Stimulated activated CD4-positive, alpha-beta T cell treated with anti-CD3 and anti-CD28 coated beads, TNF-alpha, amount 100 ng/mL, for 48 hours (primary cell): Measurements from ENCODE around the gene TECPR1.
"Not testable (repeated sequence)": the region's sequence is repeated elsewhere in the genome, so short reads cannot be mapped to it uniquely, and the experiment has no call there.

ENCODE experiments used
- DNase-seq, 3 donors: peaks; one replicate each; pipeline ENCODE4 v3.0.0-alpha.2; 2020; ENCODE audit warnings: low read depth in 3 of 3

TECPR1 gene

DNA sequence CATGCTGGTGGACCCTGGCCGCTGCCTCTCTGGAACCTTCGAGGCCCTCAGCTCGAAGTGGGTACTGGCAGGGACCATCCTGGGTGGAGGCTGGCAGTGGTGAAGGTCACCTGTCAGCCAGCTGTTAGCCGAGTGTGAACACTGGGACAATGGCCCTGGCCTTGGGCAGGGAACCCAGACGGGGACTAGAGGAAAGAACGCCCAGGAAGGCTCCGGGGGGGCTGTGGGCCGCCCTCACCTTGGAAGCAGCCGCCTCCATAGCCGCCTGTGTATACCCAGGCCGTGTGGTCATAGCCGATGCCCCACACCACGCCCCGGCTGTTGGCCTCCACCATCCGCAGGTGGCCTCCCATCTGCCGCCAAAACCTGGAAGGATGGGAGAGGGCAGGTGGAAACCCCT, 23.2 kb downstream of the TECPR1 start:
- no peak for DNase-seq

DNA sequence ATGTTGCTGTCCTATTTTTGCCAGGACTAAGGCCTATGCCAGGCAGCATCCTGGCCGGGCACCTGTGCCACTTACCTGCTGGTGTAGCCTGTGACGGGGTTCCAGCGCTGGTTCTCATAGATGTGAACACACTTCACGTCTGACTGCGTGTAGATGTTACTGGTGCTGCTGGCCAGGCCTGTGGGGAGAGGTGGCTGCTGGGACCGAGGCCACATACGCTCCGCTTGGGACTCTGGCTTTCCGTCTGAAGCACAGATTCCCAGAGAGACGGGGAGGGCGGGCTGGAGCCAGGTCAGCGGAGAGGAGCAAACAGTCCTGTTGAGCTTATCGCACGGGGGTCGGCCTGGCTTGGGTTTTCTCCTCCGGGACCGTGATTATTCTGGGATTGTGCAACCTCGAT, 24.1 kb downstream of the TECPR1 start:
- DNase-seq, result no peak

DNA sequence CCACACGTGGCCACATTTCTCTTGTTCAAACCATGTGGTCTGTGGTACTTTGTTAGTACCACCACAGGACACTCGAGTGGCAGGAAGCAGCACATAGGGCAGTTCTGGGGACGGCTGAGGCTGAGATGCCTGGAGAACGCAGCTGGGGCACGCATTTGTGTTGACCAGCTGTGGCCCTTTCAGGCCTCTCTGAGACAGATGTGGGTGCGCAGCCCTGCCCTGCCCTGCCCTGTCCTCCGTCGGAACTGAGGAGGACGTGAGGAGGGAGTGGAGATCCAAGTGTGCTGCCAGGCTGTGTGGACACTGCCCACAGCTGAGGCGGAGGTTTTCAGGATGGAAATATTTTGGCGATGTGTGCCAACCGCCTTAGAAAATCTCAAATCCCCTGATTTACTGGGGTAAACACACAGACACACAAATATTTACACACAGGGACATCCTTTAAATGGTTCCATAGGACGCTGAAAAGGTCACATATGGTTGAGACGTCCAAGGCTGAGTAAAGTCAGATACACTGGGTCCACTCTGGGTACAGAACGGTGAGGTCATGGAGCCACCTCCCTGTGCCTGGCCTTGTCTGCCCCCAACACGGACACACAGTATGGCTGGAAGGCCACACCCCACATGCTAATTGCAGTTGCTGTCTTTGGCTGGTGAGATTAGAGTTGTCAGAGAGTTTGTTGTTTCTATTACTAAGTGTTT, 26.0 kb downstream of the TECPR1 start:
- DNase-seq, result no peak

- no peak for DNase-seq
Measured at GRCh38 chr7:98224701-98225181, 27.3 kb downstream of the TECPR1 start.

GRCh38 chr7:98223898-98224700, 27.9 kb downstream of the TECPR1 start:
- DNase-seq, result no peak

- no peak for DNase-seq
Measured at GRCh38 chr7:98223351-98223897, 28.6 kb downstream of the TECPR1 start.

DNA sequence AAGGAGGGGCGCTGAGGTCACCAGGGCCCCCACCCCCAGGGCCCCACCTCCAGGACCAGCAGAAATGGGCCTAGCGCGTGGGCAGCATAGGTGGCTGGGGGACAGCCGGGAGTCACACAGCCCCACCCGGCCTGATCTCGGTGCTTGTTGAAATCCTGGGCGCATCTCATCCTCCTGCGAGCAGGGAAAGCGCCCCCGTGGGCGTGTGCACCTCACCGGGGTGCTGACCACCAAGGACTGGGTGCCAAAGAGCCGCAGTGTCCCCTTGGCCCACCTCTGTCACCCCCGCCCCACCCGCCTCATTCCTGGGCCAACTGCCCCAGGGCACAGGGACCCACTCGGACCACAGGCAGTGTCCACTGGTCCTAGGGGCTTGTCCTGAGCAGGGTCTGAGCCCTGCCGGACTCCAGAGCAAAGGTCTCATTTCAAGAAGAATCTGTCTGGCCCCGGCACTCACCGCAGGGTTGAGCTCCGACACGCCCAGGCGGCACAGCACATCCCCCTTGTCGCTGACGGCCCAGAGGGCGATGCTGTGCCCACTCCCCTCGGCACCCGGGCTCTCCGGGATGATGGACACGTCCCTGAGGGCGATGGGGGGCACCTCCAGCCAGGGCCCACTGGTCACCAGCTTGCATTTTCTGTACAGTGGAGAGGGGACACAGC, 29.4 kb downstream of the TECPR1 start:
- no peak for DNase-seq

GRCh38 chr7:98221611-98222532, 30.2 kb downstream of the TECPR1 start:
- DNase-seq, result no peak

GRCh38 chr7:98219382-98219781, 32.6 kb downstream of the TECPR1 start:
- not testable (repeated sequence) for DNase-seq

DNA sequence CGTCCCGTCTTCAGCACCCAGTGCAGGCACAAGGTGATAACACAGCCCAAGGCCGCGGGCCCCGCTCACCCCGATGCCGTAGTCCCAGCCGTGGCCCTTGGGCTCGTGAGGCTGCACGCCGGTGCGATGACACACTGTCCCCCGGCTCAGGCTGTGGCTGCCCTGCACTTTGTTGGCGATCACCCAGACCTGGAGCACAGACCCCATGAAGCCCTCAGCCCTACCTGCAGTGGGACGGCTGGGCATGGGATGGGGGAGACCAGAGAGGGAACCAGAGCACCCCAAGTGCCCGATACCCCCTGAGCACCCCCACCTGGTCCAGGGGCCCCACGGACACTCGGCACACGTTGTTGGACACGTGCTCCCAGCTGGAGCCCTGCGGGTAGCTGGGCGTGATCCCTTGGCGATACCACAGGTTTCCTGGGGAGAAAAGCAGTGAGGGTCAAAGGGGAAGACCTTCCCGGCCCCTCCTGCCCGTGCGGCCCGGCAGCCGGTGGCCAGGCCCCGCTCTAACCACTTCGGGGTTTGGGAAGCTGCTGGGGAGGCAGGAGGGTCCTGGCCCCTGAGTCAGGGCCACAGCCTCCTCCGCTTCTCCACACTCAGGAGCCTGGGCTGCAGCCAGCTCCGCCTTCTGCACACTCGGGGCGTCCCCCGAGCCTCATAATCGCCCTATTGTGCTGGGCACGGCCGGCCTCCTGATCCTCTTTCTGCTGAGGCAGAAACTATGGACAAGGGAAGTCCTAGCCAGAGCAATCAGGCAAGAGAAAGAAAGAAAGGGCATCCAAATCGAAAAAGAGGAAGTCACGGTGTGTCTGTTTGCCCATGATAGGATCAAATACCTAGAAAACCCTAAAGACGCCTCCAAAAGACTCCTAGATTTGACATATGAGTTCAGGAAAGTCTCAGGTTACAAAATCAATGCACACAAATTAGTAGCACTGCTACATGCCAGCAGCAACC, 34.1 kb downstream of the TECPR1 start:
- no peak for DNase-seq

GRCh38 chr7:98216941-98217622, 35.0 kb downstream of the TECPR1 start:
- DNase-seq, result no peak

DNA sequence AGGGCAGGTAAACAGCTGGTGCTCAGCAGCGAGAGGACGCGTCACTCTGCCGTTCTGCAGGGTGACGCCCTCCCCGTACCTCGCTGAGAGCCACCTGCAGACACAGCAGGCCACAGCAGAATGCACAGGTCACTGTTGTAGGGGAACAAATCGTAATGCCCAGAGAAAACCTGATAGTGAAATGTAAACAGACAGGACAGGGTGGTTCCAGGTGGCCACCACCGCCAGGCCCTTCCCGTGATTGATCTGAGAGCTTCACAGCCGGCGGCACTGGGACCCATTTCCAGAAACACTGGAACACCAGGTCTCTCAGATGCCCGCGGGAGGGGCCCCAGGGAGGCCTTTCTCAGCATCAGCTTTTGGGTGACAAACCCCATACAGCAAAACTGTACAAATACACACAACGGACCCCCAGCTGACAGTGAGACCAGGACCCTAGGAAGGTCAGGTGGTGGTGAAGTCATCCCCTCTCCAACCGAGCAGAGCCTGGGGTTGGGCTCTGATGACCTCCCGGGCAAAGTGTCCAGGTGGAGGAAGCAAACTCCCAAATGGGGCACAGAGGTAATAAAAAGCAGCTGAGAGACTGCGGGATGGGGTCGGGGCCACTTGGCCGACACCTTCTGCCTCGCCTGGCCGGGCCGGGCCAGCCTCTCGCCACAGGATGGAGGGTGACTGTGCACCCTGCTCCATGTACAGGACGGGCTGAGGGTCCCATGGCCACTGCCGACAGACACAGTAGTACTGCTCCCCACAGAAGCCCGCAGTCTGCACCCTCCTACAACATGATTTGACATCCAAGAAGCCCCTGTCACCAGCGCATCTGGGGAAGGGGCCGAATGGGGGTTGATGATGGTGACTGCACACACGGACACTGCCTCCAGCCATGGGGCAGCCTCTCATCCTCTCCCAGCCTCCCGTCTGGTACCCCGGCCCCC, 36.2 kb downstream of the TECPR1 start:
- no peak for DNase-seq

DNA sequence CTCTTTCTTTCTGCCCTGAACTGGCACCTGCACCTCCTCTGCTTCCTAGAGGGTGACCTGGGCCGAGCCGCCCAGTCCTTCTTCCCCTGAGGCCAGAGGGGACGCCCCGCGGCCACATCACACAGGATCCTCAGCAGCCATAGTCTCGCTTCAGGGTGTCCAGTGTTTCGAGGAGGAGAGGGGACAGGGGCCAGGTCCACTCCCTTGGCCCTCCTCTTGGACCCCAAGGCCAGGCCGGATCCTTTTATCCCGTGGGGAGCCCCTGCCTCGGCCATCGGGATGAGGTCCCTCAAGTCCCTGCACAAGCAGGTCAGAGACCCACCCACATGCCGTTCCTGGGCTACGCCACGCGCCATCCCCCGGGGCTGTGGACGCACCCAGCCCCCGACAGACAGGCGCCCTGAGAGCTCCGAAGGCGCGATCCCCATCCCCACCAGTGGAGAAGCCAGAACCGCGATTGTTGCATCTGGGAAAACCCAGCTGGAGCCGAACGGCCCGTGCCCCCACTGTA, 37.2 kb downstream of the TECPR1 start:
- no peak for DNase-seq

DNA sequence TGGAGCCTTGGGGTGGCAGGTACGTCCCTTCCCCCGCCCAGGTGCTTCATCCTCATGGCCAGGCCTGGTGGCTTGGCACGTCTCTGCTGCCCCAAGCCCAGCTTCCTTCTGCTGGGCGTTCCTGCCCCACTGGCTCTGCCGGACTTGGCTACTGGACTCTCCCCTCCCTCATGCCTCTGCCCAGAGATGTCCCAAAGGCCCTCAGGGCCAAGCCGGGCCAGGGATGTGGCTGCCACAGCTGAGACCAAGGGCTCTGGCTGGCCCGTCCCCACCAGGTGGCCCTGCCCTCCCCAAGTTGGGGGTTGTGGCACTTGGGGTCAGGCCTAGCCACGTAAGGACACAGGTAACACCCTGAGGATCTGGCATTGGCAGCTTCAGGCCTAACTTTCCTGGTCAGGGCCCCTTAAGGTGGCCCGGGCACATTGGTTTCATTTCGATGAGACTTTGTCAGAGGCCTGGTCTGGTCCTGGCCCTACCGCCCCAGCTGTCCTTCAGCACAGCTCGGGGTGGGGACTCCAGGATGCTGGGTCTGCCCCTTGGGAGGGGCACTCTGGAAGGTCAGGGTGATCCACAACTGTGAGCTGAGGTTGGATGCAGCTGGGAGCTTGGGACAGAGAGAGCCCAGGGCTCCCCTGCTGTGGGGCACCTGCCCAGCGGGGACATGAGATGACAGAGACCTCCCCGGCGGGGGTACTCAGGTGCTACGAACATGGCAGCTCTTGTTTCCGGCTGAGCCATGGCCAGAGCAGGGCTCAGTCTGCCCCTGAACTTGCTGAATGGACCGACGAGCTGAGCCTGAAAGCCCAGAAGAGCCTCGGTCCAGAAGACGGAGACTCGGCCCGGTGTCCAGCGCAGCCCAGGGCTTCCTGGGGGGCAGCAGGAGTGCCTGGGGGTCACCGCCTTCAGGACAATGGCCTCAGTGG, 37.9 kb downstream of the TECPR1 start:
- DNase-seq, result no peak

GRCh38 chr7:98213296-98213887, 38.6 kb downstream of the TECPR1 start:
- no peak for DNase-seq

DNA sequence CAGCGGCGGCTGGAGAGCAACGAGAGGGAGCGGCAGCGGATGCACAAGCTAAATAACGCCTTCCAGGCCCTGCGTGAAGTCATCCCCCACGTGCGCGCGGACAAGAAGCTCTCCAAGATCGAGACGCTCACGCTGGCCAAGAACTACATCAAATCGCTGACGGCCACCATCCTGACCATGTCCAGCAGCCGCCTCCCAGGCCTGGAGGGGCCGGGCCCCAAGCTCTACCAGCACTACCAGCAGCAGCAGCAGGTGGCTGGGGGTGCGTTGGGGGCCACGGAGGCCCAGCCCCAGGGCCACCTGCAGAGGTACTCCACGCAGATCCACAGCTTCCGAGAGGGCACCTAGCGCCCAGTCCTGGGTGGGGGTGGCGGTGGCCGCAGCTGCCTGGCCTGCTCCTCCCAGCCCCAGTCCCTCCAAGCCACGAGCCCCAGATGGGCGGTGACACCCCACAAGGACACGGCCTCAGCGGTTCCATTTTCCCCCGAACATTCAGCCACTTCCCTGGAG, 39.4 kb downstream of the TECPR1 start:
- no peak for DNase-seq
